ENCODE results near the gene HEPACAM2.
A peak's percentile ranks its signal among the peaks of the same experiment; 100 is the strongest.

HEPACAM2 gene

DNA sequence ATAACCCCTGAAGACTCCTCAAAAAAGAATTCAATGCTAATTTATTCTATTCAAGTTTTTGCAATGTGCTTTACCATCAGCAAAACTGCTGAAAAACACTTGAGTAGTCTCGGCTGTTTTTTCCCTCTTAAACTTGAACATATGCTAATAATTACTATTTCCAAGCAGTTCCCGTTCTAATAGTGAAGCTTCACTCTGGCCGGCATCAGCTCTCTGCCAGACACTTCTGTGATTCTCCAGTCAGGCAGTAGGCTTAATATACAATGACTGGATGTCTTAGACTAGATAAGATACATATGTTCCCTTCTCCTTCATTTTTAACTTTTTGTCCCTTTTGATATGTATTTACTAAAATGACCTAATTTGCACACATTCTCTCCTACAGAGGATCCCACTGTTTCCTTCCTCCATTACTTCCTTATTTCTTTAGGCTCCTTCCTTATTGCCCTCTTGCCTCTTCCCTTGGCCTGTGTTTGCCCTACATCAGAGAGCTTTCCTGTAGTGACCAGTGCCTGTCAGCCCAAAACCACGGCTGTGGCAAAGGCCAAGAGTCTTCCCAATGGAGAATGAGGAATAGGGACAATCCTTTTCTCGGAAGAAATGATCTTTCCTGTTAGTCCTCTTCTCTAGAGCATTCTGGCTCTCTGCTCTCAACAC, 23.5 kb downstream of the HEPACAM2 start:
- DNase-seq: no peak

DNA sequence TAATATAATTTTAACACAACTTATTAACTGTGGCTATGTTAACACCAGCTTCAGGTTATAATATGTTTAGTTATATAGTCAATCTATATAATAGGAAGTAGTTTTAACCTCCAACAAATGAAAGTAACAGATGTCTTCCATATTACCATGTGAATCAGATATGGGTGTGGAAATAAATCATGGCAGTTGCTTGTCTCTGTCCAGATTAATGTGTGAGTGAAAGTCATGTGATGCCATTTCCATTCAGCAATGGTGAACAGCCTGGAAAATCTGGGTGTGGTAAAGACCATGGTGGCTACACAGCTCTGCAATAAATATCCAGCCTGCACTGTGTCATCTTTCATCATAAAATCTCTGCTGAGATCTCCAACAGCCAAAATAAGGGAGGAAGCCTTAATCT, 27.8 kb downstream of the HEPACAM2 start:
- DNase-seq: no peak

DNA sequence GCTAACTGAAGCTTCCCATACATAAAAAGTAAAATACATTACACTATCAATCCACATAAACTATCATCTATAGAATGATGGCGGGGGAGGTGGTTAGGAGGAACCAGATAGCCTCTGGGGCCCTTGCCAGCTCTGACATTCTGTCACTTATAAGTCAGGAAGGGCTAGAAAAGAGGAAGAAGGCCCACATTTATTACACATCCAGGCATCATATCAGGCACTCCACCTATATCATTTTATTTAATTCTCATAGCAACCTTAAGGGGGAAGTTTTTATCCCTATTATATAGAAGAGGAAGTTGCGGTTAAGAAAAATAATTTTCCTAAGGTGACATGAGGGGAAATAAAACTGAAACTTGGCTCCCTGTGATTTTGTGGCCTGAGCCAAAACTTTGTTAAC, 29.9 kb downstream of the HEPACAM2 start:
- DNase-seq: peak; percentile 15

DNA sequence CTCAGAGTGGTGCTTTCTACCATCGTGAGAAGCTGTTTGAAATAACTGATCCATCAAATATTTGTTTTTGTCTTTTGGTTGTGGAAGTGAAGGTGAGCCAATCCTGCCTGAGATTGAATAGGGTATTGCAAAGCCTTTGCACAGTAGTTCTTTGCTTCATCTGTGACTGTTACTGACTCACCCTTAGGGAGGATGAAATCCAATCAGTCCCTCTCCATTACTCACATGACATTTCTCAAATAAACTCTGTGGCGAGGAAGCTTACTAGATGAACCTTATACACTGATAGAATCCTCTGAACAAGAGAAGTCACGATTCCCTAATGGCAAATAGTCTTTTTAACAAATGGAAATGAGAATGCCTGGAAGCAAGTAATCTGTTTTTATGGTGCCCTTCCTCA, 31.9 kb downstream of the HEPACAM2 start:
- DNase-seq: no peak

DNA sequence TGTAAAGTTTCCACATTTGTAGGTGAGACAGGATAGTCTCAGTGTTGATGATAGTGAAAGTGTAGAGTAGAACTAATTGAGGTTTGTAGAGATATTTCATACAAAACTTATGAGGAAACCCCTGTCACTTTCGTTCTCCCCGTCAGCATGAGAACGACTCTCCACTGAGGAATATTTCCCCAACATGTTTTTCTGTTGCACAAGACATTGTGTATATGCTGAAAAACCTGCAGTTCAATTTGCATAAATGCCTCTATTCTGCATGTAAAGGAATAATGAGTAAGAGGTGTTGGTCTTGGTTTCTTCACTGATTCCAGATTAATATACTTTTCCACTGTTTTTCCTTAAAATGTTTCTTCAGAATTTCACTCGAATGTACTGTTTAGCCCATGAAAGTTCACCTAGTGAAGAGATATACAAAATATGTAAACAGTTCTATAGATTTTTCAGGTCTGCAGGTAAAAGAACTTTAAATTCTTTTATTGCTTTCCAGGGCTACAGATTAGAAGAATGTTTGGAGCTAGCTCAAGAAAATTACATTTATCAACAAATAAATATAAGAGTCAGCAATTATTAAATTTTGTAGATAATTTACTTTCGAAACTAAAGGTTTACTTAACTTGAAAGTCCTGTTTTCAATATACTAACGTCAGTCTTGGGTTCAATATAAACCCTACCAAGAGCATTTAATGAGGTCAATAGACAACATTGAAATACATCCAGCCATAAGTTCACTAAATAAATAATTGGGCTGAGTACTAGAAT, 37.2 kb downstream of the HEPACAM2 start:
- DNase-seq: no peak

DNA sequence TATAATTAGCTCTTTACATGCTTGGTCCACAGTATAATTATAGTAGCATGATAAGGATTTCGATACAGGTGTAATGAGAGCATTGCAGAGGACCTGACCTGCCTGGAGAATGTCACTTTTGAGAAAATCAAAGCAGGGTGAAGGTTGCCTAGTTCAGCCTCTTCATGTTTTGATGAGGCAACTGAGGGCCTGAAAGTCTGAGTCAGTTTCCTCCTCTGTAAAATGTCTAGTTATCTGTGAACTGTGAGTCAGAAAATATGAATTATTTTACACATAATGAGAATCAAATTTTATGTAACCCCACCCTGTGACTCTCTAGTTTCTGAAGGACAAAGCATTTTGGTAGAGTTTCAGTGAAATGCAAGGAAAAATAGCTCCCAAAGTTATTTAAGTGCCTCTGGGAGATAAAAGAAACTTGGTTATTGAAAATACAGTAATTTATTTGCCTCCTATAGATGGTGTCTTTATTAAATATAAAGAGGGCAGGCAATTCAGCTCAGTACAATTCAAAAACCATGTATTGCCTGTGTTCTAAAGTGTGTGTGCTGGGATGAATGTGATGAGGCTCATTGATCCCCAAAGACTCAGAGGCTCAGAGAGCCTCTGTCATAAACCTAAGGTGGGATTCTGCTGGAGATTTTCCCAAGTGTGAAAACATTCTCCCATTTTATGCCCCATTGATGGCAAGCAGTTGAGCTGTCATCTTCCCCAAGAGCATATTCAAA, 40.8 kb downstream of the HEPACAM2 start:
- DNase-seq: no peak

DNA sequence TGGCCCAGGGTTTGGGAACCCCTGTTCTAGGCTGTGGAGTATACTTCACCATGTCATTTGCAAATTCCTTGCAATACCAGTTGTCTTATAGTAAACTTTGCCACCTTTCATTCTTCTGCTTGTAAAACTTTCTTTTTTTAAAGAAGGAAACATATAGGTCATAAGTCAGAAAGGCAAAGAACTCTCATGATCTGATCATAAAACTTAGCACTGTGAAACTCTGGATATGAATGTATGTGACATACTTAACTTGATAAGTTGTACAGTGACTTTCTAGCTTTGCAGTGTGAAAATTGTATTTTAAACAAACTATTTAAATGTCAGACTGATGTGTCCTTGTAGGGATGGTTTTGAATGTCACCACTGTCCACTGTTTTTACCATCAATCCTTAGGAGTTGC, 47.1 kb downstream of the HEPACAM2 start:
- no peak for DNase-seq

DNA sequence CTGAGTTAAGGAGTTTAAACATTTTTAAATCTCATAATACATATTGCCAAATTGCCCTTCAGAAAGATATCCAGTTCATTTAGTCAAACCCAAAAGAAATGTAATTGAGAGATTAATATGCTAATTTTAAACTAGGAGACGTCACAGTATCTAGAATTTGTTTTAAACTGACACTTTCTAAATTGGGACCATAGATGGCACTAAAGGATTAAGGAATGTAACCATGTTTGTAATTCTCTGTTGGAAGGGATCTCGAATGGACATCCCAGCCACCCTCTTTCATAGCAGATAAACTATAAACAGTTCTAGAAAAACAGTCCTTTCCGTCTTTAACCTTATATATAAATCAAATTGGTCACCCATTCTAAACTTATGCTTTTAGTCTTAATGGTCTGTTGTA, 48.1 kb downstream of the HEPACAM2 start:
- peak; percentile 10 for DNase-seq

DNA sequence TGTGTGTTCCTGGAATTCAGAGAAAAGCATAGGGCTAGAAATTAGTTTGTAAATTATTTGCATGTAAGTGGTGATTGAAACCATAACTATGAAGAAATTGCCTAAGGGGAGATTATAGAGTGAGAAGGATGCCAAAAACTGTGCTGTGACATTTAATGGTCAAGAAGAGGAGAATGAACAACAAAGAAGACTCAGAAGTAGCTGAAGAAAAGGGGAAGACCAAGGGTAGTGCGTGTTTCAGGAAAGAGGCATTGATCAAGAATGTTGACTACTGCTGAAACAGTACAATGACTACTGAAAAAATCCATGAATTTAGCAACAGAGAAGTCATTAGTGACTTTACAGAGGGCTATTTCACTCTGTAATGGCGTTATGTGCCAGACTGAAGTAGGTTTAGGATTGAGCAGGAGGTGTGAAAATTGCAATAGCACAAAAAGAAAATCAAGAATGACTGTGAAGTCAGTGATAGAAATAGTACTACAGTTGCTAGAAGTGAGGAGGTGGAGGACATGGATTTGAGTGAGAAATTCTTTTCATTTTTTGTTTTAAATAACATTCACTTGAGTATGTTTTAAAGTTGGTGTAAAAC, 49.2 kb downstream of the HEPACAM2 start:
- no peak for DNase-seq

DNA sequence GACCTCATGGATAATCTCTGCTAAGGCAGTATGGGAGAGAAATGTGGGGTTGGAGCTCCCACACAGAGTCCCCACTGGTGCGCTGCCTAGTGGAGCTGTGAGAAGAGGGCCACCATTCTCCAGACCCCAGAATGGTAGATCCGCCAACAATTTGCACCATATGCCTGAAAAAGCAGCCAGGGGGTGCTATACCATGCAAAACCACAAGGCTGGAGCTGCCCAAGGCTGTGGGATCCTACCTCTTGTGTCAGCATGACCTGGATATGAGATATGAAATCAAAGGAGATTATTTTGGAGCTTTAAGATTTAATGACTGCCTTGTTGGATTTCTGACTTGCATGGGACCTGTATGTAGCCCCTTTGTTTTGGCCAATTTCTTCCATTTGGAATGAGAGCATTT, 51.0 kb downstream of the HEPACAM2 start:
- DNase-seq: no peak

DNA sequence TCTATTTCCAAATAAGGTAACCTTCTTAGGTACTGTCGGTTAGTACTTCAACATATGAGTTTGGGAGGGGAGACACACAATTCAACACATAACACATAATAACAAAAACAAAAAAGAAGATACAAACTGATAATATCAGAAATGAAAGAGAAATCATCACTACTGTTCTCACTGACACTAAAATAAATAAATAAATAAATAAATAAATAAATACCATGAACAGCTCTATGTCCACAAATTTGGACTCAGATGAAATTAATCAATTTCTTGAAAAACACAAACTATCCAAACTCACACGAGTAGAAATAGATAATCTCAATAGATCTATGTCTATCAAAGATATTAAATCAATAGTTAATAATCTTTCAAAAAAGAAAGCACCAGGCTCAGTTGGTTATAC, 53.6 kb downstream of the HEPACAM2 start:
- no peak for DNase-seq

DNA sequence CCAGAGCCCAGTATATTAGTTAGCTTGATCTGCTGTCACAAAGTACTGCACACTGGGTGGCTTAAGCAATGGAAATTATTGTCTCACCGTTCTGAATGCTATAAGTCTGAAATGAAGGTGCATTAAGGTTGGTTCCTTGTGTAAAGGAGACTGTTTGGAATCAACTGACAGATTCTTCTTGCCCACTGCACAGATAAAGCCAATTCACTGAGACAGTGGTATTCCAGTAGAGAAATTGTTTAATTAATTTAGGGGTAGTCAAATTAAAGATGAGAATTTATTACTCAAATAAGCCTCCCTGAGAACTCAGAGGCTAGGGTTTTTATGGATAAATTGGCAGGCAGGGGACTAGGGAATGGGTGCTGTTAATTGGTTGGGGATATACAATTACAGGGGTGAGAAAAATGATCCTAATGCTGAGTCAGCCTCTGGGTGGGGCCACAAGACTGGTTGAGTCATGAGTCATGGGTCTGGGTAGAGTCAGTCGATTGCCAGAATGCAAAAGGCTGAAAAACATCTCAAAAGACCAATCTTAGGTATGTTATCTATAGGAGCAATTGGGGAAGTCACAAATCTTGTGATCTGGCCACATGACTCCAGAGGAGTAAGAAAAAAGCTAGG, 54.6 kb downstream of the HEPACAM2 start:
- no peak for DNase-seq

DNA sequence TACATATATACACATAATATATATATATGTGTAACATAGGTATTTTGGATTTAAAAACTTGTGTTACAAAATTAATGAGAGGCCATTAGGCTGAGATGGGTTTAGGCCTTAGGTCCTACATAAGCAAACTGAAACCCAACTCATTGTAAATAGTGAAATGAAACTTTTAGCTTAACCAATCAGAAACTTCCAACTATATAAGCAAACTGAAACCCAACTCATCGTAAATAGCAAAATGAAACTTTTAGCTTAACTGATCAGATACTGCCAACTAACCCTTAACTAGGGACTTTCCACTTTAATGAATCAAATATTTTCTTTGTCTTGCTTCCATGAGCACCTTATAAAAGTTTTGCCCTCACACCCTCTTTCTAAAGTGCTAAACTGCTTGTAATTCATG, 60.8 kb downstream of the HEPACAM2 start:
- DNase-seq: peak; percentile 56

DNA sequence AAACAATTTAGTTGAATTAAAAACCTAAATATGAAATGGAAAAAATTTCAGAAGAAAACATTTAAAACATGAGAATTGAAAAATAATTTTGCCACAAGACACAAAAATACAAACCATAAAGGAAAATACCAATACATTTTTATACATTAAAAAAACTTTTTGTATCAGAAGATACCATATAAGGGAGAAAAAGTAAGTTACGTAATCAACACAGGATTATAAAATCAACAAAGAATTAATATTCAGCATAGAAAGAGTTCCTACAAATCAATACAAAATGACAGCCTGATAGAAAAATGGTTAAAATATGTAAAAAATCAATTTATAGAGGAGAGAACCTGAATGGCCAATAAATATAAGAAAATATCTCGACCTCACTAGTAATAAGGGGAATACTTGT, 61.5 kb downstream of the HEPACAM2 start:
- DNase-seq: no peak

DNA sequence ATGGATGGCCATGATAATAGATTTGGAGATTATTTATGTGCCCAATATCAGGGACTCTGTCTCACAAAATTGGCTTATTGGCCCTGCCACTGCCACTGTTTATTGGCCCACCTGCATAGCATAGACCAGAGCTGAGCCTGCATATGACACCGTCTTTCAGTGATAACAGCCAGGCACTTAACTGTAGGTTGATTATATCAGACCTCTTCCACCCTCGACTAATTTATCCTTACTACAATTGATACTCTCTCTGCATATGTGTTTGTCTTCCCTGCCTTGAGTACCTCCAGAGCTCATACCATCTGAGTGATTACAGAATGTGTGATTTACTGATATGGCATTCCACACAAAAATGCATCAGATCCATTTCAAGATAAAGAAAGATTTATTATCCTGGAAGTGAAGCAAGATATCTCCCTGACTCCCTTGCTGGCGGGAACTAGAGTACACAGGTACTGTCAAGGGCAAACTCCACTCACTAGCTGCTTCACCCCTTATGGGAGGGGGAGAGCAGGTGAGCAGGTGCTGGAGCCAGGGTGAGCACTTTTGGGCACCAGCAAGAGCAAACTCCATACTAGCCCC, 65.0 kb downstream of the HEPACAM2 start:
- DNase-seq: no peak

DNA sequence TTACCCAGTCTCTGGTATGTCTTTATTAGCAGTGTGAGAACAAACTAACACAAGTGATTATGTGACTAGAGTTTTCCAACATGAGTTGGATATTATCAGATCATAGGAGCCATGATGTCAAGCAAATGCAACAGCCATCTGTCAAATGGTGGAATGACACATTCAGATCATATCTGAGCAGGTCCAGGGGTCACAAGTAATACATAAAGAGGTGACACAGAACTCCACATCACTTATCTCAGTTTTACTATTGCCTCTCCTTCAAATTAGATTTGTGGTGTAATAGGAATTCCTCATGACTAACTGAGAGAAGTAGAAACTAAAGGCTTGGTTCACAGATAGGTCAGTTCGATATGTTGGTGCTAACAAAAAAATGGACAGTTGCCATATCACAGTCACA, 65.9 kb downstream of the HEPACAM2 start:
- DNase-seq: no peak

DNA sequence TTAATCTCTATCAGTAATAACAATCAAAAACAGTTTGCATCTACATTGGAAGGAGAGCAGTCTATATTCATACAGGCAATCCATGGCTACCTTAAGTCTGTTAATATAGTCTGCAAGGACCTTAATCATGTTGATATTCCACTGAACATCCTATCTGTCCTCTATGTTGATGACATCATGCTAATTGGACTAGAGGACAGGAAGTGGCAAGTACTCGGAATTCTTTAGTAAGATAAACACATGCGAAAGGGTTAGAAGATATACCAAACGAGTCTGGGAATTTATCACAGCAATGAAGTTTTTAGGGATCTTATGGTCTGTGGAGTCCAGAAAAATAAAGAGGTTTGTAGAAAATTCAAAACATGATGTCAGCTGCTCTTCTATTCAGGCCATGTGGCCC, 66.8 kb downstream of the HEPACAM2 start:
- DNase-seq: no peak

DNA sequence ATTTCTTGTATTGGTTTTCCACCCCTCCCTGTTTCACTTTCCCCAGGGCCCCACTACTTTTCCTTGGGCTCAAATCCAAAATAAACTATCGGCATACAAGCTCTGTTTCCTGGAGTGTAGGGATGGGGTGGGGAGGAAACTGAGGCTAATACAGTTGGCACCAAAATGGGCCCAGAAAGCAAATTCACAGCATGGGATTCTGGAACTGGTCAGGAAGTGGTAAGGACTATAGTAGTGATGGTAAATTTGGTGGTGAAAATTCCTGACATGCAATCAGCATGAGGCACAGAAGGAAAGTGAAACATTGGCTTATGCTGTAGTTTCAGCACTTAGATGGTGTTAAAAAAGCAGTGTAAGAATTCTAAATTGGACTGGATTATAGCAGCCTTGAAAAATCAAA, 69.4 kb downstream of the HEPACAM2 start:
- DNase-seq: no peak

DNA sequence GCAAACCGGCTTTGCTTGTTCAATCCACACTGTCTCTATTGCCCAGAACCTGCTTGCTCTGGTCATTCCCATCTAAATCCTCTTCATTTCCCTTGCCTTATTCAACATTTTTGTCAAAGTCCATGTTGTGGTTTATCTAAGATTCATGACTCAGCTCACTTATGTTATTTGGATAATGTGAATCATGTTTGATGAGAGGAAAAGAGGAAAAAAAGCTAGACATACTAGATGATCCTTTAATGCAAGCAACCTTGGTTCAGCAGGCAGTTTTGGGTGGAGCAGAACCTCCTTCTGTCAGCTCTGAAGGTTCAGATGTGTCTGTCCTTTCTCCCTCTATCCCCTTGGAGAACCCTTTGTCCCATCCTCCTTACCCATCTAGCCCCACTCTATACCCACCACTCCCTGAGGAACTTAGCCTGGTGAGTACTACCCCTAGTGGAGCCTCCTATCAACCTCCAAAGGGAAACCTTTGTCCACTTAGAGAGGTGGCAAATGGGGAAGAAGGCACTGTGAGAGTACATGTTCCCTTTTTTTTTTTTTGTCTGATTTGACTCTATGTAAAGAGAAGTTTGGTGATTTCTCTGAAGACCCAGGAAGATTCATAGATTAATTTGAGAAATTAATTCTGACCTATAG, 76.0 kb downstream of the HEPACAM2 start:
- no peak for DNase-seq

DNA sequence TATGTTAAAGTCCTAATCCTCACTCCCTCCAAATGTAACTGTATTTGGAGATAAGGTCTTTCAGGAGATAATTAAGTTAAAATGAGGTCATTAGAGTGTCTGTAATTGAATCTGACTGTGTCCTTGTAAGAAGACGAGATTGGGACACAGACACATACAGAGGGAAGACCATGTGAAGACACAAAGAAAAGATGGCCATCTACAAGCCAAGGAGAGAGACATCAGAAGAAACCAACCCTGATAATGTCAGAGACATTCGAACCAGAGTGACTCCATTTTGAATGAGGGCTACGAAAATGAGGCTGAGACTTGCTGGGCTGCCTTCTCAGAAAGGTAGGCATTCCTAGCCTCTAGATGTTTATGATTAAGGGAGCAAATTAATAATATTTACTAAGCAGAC, 77.5 kb downstream of the HEPACAM2 start:
- DNase-seq: no peak

DNA sequence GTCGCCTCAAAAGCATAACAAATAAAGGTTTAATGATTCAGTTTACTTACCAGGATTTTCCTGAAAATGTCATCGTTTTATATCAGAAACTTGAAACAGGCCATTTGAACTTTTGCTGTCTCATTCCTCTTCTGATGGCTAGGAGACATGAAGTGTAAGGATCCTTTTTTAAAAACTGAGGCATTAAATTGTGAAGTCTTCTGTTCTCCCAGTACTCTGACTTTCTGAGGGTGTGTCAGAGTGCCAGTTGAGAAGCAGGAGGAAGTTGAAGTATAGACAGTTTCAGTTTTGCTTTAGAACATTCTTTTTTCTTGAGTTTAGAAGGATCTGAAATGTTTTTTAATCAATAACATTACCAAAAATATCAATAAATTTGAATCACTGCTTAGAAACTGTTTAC, 78.1 kb downstream of the HEPACAM2 start, which contains the start of gene SAMD9L:
Gene SAMD9L (minus strand): TSS at position 242 of the 400 bp plus-strand sequence. CDS start 12,414 bp downstream, outside the sequence.
- DNase-seq: peak; percentile 42

DNA sequence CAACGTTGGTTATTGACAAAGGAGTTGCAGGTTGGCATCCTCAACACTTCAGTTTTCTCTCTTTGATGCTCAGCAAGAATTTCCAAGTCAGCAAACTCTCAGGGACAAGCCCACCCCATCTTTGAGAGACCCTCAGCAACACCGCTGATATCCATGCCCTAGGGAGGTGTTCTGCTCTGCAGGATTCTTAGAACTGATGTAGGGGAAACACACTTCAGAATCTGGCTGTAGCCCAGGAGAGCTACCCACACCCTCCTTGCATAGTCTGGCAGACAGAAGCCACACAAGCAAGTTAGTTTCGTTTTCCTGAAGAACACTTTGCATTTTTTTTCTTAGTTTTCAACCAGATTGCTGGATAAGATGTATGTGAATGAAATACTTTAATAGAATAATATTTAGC, 78.9 kb downstream of the HEPACAM2 start:
- DNase-seq: peak; percentile 59

Data from CD4-positive, alpha-beta T cell treated with Interleukin-17A for 1 hour (primary cell).